ENCODE data around the gene ATAD1.
"Not testable (repeated sequence)": the region's sequence is repeated elsewhere in the genome, so short reads cannot be mapped to it uniquely, and the experiment has no call there.

ATAD1 gene

GRCh38 chr10:87744606-87745005 is 73.4 kb downstream of the ATAD1 start:
- TF ChIP-seq CTCF (conservative IDR thresholded peaks at IDR 0.05; ENCODE audit: low read length): no peak
- no peak for DNase-seq (ENCODE audit: low read depth)

GRCh38 chr10:87742992-87743610 is 74.9 kb downstream of the ATAD1 start:
- DNase-seq (ENCODE audit: low read depth): not testable (repeated sequence)

More at GRCh38 chr10:87744606-87745005, 73.4 kb downstream of the ATAD1 start:
- no peak overlapping the region for H3K4me3 ChIP-seq (ENCODE audit: low read length)

GRCh38 chr10:87740254-87740655 is 77.8 kb downstream of the ATAD1 start:
- TF ChIP-seq CTCF (conservative IDR thresholded peaks at IDR 0.05; ENCODE audit: low read length): no peak
- no peak overlapping the region for H3K4me3 ChIP-seq (ENCODE audit: low read length)
- peak; percentile 89 for DNase-seq (ENCODE audit: low read depth)

More at GRCh38 chr10:87742992-87743610, 74.9 kb downstream of the ATAD1 start:
- H3K4me3 ChIP-seq (ENCODE audit: low read length): not testable (repeated sequence)

GRCh38 chr10:87739703-87740102 is 78.3 kb downstream of the ATAD1 start:
- no peak for DNase-seq (ENCODE audit: low read depth)
- H3K4me3 ChIP-seq (ENCODE audit: low read length): no peak overlapping the region
- no peak for TF ChIP-seq CTCF (conservative IDR thresholded peaks at IDR 0.05; ENCODE audit: low read length)

GRCh38 chr10:87738253-87738652 is 79.8 kb downstream of the ATAD1 start:
- DNase-seq (ENCODE audit: low read depth); H3K4me3 ChIP-seq (ENCODE audit: low read length): not testable (repeated sequence)

- DNase-seq (ENCODE audit: low read depth): peak; percentile 47
- TF ChIP-seq CTCF (conservative IDR thresholded peaks at IDR 0.05; ENCODE audit: low read length): peak; percentile 82
- no peak overlapping the region for H3K4me3 ChIP-seq (ENCODE audit: low read length)
Observed at GRCh38 chr10:87734987-87735827, 82.8 kb downstream of the ATAD1 start.

GRCh38 chr10:87733081-87733480 is 84.9 kb downstream of the ATAD1 start:
- TF ChIP-seq CTCF (conservative IDR thresholded peaks at IDR 0.05; ENCODE audit: low read length): no peak
- no peak overlapping the region for H3K4me3 ChIP-seq (ENCODE audit: low read length)
- DNase-seq (ENCODE audit: low read depth): no peak

- no peak overlapping the region for H3K4me3 ChIP-seq (ENCODE audit: low read length)
- DNase-seq (ENCODE audit: low read depth): no peak
- TF ChIP-seq CTCF (conservative IDR thresholded peaks at IDR 0.05; ENCODE audit: low read length): no peak
Observed at GRCh38 chr10:87729940-87730339, 88.1 kb downstream of the ATAD1 start.
